ENCODE data around the gene DUSP8.

Gene DUSP8

DNA sequence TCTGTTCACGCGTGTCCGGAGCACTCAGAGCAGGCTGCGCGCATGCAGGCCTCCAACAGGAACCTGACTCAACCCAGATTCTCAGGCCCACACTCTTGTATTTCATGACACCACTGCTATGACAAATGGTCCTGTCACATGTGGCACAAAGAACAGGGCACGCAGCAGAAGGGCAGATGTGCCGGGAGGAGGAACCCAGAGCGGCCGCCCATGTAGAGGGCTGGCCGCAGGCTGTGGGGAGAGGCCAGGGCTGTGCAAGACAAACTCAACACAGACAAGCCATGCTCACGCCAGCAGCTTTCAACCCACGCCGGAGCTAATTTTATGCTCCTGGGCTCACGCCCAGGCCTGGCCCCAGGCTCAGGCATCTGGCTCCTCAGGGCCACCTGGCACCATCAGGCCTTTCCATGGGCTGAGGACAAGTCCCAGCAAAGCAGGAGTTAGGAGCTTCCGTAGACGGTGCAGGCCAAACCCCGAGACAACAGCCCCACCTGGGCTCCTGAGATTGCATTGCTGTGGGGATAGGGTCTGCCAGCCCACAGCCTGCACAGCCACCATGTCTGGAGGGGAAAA, 40.0 kb downstream of the DUSP8 start:
- no peak for DNase-seq

DNA sequence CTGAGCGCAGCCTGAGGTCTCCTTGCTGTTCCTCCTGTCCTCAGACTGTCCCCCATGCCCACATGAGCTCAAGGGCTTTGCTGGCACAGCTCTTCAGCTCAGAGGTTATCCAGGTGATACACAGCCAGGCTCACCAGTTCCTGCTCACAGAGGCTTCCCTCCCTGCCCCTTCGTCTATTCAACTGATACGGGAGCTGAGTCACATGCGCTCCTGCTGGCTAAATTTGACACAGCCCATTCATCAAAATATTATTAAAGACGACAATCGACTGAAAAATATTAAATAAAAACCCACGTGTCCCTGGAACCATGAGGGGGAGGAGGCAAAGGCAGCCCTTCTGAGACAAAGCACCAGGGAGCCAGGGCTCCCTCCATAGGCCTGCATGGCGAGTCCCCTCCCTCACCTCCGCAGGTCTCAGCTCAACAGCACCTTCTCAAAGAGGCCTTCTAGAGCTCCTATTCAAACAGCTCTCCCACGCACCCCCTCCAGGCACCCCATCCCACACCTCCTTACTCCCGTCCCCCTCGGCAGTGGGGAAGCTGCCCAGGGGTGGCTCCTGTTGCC, 40.5 kb downstream of the DUSP8 start:
- DNase-seq = no peak

DNA sequence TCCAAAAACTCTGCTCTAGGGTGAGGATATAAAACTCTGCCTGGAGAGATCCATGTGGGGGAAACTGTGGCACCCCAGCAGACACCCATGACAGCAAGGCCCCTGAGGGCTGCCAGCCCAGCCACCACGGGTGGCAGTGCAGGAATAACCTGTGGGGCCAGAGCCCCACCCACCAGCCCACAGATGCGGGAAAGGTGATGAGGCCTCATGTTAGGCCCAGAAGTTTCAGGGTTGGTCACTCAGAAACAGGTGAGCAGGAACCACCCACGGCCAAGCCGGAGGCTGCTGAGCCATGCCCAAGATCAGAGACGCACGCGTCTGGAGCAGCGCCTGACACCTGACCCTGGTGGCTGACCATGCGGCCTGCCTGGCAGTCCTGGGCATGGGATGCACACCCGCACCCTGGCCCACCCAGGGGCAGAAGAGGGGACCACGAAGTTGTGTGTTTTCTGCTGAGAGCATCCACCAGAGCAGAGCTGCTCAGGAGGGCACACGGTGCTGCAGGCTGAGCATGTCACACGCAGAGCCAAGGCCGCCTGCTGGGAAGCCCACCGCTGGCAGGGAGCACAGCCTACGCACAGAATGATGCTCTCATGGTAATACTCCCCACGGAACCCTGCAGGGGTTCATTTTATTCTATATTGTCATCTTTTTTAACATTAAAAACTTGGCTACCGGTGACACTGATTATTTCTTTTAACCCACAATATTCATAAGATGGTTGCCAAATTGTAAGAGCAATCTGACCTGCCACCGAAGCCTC, 41.2 kb downstream of the DUSP8 start:
- no peak for DNase-seq

DNA sequence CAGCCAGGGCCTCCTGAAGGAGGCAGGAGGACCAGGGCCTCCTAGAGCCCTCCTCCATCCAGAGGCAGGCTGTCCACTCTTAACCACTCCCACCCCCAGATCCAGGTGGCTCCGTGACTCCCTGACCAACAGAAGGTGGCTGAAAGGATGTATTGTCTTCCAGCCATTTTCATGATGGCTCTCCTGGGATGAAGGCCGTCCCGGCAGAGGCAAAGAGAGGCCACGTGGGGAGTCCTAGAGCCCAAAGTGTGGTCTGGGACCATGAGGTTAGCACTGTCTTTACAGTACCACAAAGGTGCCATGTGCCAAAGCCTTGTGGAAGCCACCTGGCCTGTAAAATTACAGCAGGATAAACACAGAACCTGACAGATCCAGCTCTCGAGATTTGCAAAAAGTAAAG, 42.3 kb downstream of the DUSP8 start:
- DNase-seq = no peak

DNA sequence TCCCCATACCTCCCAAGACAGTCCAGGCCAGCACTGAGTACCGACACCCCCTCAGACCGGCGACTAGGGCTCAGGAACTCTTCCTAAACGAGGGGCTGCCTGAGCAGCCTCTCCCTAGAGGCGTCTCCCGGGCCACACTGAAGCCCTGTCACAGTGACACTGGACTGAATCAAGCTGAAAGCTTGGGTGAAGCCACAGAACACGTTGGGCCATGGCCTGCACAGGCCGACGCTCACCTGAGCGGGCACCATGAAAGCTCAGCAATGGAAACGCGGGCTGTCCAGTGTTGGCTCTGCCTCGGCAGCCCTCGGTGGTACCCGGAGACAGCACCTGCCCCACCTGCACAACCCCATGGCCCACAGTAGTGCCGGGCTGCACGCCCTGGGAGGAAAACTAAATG, 42.8 kb downstream of the DUSP8 start:
- DNase-seq = no peak

DNA sequence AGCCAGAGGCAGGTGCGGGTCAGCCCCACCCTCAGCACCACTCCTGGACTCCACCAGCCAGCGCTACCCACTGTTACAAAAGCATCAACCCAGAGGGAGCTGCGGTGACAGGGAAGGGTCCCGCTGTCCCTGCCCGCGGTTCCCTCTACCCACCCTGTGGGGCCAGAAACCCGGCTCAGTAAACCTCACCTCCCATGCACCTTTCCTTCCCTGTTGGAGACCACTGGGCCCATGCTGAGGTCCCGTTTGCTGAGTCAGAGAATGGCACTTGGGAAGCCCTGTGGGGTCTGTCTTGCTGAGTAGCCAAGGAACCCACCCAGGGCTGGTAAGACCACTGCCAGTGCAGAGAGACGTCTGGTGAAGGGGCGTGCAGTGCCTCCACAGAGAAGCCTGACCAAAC, 43.4 kb downstream of the DUSP8 start:
- no peak for DNase-seq

DNA sequence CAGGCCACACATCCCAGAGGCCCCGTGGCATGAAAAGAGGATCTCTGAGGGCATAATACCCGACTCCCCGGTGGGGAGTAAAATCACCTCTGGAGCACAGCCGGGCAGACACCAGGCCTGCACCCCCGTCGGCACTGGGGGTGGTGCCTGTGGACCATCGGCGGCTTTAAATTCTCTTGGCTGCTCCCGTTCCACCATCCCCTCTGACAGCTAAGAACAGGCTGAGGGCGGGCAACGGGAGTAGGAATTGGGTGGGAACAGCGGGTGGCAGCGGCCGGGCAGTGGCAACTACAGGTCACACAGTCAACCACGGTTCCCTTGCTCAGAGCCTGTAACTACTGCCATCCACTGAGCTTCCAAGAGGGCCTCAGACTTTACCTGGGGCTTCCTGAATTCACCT, 45.3 kb downstream of the DUSP8 start:
- no peak for DNase-seq

DNA sequence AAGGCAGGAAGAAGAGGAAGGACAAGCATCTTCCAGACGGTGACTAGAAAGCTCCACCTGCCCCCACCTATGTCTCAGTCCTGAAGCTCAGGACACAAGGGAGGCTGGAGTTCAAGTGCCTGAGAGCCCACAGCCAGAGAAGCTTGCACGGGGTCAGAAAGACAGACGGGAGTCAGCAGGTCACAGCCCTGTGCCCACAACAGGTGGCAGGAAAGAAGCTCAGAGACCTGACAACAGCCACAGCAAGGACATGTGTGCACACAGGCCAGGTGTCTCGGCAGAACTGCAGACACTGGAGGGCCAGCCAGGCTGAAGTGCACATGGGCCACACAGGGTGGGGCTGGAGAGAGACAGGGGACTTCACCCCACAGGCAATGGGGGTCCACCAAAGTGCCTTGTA, 48.3 kb downstream of the DUSP8 start:
- DNase-seq = no peak

DNA sequence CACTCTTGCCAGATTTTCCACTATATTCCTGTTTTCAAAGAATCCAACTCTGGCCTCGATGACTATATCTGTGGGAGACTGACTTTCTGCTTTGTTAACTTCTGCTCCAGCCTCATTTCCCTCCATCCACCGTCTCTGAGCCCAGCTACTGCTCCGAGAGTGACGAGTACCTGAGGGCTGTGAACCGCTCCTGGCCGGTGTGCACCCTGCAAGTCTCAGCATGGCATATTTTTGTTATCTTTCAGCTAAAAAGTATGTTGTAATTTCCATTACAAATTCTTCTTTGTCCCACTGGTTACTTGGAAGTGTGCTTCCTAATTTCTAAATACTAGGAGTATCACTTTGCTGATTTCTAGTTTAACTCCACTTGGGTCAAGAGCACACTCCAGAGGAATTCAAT, 49.0 kb downstream of the DUSP8 start:
- DNase-seq = no peak

DNA sequence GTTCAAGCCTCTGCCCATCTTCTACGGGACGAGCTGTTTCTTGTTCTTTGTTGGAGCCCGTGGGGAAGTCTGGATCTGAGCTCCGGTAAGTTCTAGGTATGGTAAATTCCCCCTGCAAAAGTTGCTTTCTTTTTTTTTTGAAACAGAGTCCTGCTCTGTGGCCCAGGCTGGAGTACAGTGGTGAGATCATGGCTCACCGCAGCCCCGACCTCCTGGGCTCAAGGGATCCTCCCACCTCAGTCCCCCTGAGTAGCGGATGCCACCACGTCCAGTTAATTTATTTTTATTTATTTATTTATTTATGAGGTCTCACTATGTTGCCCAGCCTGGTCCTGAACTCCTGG, 50.0 kb downstream of the DUSP8 start:
- DNase-seq = no peak

DNA sequence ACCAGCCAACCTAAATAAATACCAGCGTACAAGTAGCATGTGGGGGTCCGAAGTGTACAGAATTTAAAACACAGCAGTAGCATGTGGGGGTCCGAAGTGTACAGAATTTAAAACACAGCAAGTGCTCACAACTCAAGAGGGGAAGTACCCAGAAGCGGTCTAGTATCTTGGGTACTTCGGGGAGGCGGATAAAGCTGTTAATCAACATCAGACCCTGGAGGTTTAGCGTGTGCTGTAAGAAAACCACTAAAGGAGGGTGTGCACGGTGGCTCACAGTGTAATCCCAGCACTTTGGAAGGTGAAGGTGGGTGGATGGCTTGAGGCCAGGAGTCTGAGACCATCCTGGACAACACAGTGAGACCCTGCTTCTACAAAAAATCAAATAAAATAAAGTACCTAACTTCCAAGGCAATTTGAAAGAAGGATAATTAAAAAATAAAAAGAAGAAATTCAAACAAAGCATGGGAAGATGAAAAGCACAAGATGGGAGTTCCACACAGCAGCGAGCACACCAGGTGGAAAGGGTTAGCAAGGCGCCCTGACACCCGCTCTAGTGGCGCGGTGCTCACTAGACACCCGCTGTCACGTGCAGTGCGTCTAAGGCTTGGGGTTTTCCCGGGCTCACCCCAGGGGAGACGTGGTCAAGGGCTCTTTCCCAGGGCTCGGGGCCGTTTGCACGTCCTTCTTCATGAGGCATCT, 50.5 kb downstream of the DUSP8 start:
- DNase-seq = no peak

DNA sequence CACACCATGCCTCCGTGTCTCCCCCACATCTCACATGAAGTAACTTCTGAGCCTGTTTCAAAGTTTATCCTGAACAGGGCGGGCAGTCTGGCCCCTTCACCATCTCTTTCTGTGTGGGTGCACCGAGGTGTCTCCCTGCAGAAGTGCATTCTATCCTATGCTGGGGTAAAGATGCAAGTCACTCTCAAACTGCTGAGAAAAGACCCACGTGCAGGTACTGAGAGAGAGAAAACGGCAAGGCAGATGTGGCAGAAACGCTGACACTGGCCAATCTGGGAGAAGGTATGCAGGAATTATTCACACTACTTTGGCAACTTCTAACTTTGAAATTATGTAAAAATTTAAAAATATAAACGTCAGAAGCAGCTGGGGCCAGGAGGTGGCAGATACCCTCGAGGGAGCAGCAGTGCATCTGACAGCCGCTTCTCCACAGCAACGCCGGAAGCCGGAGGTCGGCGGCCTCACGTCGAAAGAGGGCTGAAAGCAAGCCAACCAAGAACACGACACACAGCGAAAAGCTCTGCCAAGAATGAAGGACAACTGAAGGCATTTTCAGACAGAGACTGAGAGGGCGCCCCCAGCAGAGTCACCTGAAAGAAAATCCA, 51.3 kb downstream of the DUSP8 start:
- DNase-seq = no peak

DNA sequence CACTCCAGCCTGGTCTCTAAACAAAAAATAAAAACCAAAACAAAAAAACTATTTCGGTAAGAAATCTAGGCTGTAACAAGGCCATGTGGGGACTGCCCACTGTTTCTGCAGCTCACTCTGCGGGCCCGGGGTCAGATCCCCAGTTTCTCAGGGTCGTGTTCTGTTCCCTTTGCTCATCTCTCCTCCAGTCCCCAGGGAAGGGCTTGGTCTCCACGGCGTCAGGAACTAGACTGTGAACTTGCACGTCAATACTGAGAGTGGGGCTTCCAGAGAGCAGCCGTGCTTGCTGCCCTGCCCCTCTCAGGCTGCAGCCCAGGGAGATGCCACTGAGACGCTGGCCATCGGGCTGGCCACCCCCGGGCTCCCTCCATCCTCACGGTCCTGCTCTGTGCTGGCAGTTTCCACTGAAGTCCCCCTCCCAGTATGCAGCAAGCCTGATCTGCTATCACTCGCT, 51.8 kb downstream of the DUSP8 start:
- DNase-seq = no peak

DNA sequence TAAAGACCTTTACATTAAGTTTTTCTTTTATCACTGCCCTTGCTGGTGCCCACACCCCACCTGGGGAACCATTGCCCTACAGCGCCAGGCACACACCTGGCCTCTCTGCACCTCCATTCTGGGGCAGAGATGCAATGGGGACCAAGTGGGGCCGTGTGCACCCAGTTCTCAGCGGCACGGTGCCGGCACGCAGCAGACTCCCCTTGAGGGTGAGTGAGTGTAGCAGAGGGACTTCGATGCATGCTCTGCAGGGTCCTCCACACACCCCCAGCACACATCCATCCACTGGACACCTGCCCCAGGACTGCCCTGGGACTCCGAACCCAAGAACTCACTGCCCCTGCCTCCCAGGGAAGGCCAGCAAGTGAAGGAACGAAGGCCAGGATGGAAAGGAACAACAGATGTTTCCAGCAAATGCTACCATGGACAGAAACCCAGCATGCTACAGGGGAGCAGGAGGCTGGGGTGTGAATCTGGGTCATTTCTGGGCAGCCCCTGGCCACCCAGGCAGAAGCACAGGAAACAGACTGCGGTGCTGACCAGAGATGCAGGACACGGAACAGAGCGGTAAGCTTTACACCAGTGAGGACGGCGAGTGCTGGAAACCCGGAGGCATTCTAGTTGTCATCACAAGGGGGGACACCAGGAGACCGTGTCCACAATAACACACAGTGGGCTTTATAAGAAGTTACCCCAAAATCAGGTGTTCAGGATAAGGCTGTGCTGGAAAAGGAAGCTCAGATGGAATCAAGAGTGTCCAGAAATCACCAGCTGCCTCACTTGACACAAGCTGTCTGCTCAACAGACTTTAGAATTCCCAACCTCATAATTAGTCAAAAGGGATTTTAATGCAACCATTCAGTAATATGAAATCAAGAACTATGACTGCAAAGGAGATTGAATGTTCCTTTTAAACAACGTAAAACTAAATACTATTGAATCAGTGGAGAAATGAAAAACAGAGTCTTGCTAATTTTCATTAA, 52.8 kb downstream of the DUSP8 start:
- no peak for DNase-seq

DNA sequence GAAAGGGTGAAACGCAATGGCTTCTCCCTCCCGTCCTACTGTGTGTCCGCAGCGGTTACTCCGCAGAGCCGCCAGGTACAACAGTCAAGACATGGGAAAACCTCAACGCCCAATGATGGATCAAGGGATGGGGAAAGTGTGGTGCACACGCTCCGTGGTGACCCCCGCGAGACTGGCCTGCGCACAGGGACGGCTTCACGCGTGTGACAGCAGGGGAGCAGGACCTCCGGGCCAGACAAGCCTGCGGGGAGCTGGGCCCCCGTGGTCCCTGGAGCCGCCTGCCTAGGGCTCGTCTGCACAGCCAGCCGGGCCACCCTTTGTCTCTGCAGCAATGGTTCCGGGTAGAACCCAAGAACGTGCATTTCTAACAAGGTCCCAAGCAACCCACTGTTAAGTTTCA, 53.8 kb downstream of the DUSP8 start:
- DNase-seq = no peak

DNA sequence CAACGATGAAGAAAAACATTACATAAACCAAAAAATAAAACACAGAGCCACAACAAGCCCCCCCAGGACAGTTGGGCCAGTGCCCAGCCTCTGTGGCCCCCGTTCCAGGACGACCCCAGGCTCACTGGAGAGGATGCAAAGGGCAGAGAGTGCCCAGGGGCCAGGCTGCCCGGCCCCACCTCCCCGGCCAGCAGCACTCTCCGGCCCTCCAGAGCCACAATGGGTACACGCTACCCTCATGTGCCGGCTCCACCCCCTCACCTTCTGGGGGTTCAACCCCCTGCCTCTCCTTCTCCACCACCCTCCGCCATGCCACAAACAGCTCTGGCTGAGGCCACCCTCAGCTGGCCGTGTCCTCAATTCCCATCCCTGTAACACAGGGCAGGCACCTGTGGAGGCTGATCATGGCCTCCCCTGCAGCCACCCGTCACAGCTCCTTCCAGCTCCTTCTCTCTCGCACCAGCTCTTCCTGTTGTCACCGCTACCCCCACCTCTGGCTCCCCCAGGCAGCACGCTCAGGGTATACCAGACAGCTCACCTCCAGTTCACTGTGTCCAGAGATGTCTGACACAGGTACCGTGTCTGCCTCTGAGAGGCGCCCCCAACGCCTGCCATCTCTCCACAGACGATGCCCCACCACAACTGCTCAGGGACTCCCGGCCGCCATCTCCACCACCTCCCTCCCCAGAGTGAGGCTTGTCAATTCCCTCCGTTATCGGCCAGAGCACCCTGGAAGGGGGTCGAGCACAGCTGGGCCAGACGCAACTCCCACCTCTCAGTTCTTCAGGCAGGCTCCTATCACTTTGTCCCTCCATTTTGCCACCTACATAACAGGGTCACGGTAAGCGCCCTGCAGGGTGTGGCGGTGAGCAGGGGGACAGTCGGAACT, 54.7 kb downstream of the DUSP8 start:
- no peak for DNase-seq

DNA sequence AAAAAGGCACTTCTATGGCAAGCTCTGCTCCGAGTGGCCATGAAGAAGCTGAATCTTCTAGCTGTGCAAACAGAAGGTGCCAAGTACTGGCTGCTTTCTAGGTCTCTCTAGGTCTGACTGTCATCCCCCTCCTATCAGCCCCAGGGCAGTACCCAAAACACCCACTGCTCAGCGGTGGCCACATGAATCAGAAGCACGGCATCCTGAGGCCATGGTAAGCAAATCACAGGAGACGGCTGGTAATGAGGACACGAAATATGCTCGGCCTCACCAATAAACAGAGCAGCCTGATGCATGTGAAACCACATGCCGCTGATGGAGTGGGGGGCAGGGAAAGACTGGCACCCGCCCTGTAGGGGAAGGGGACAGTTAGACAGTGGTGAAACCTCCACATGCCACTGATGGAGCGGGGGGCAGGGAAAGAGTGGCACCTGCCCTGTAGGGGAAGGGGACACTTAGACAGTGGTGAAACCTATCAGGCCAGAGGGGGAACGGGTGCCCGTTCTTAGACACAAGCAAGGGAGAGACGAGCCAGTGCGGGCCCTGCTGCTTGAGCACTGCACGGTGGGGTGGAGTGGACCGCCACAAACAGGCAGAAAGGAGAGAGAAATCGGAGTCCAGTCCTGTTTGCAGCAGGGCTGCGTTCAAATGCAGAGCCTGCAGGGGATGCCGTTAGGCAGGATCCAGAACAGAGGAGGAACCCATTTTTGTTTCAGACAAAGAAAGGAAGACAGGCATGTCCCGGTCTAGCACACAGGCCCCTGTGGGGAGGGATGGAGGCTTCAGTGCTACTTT, 55.6 kb downstream of the DUSP8 start:
- DNase-seq = no peak

DNA sequence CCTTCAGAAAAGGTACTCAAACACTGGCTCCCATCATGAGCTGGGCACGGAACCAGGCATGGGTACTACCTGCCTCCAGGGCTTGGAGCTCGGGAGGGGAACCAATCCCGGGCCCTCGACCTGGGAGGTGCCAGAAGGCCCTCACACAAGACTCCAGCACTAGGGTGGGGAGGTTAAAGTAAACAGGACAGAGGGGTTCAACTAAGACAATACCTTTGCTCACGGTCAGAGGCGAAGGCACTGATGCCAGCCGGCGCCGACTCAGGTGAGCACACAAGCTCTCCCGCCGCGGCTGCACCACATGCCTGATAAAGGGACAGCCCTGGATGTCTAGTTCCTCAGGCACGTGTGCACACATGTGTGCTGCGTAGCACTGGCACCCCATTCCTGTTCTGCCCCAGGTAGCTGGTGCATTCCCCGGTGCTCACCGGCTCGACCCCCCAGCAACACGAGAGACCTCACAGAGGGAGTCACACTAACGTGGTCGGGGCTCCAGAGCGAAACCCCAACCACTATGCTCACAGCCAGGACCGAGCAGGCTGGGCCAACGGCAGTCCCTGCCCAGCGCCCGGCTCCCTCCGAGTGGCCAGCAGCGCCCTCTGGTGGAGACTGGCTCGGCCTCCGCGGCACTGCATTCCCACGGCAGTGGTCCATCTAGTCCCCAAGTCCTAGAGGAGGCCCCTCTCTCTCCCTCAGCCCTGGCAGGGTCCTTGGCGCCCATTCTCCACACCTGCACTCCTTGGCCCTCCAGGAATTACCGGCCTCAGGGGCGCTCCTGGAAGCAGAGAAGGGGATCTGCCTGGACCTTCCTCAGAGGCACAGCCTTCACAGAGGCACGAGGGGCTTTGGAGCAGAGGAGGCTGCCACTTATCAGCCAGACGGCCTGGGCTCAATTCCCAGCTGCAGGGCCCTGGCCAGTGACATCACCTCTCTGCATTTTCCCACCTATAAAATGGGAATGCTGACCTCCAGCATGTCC, 56.7 kb downstream of the DUSP8 start:
- DNase-seq = peak; percentile 36 to 72 (median 61)
